H1 (cell line): Measurements from ENCODE around the gene PPY. TPM values are rescaled to one million over a fixed set of nuclear protein-coding genes. Genes with fewer than 3 reads are reported as not detected.

Experiments
- CTCF ChIA-PET: fragments of 300-600 bp; sonication (Branson Sonifier 250); formaldehyde crosslinking; loops from one replicate; lab custom pipeline; 2021; ENCODE audit not compliant: partially characterized antibody; lab: Charles Lee
- POLR2A ChIA-PET: fragments of 300-600 bp; sonication (Branson Sonifier 250); formaldehyde crosslinking; loops from one replicate; lab custom pipeline; 2021; ENCODE audit warnings: inconsistent platforms; ENCODE audit not compliant: partially characterized antibody; lab: Charles Lee
- DNase-seq, 2 experiments: peaks; one replicate each; pipeline versions ENCODE4 v3.0.0 to v3.0.0-alpha.2; 2010 to 2022; ENCODE audit warnings: low spot score in 2 of 2, low read depth in 1 of 2, mixed read lengths in 1 of 2
- FAIRE-seq: peaks from 2 replicates; lab custom pipeline; 2011; peaks lifted over from hg19 to GRCh38; lab: Jason Lieb, UNC
- H2AFZ ChIP-seq: 2 replicates; pipeline ENCODE4 v1.8.1; 2012; ENCODE audit warnings: low read length, inconsistent platforms
- H2AK5ac ChIP-seq: 2 replicates; pipeline ENCODE4 v1.6.1; 2013; ENCODE audit warnings: low read depth, low read length
- H2BK120ac ChIP-seq: replicated peaks from 2 replicates; pipeline ENCODE3; 2013; ENCODE audit warnings: low read depth, low read length, inconsistent platforms
- H2BK12ac ChIP-seq: 2 replicates; pipeline ENCODE4 v1.6.1; 2013; ENCODE audit warnings: low read depth, low read length
- H2BK15ac ChIP-seq: 2 replicates; pipeline ENCODE4 v1.6.1; 2013; ENCODE audit warnings: low read length
- H2BK20ac ChIP-seq: 2 replicates; pipeline ENCODE4 v1.6.1; 2013; ENCODE audit warnings: low read length
- H2BK5ac ChIP-seq: 2 replicates; pipeline ENCODE4 v1.6.1; 2013; ENCODE audit warnings: low read depth, low read length
- H3K14ac ChIP-seq: 2 replicates; pipeline ENCODE4 v1.6.1; 2013; ENCODE audit warnings: inconsistent platforms; ENCODE audit not compliant: insufficient read length
- H3K18ac ChIP-seq: 2 replicates; pipeline ENCODE4 v1.6.1; 2013; ENCODE audit warnings: low read length; ENCODE audit errors: extremely low read depth
- H3K23ac ChIP-seq: 2 replicates; pipeline ENCODE4 v1.6.1; 2013; ENCODE audit warnings: inconsistent platforms; ENCODE audit not compliant: insufficient read length
- H3K23me2 ChIP-seq: 2 replicates; pipeline ENCODE4 v1.6.1; 2013; ENCODE audit warnings: low read depth, low read length
- H3K27ac ChIP-seq: 2 replicates; pipeline ENCODE4 v1.6.1; 2011; ENCODE audit warnings: low read depth, low read length, inconsistent platforms
- H3K27me3 ChIP-seq, 4 experiments: replicated peaks in 1 of 4; 1 replicate in 1 of 4; 2 replicates in 3 of 4; pipeline versions ENCODE4 v1.6.1 to v1.8.1; 2011 to 2013; ENCODE audit warnings: low read length in 3 of 4, mild to moderate bottlenecking in 3 of 4, inconsistent platforms in 2 of 4, mixed read lengths in 2 of 4, moderate library complexity in 1 of 4; ENCODE audit not compliant: control insufficient read depth in 3 of 4, insufficient read depth in 3 of 4; ENCODE audit errors: extremely low read depth in 1 of 4
- H3K36me3 ChIP-seq, 4 experiments: 2 replicates each; pipeline versions ENCODE4 v1.6.1 to v1.8.1; 2011 to 2013; ENCODE audit warnings: mild to moderate bottlenecking in 4 of 4, low read length in 3 of 4, moderate library complexity in 2 of 4, control low read depth in 1 of 4, inconsistent platforms in 1 of 4; ENCODE audit not compliant: insufficient read depth in 4 of 4, control insufficient read depth in 2 of 4
- H3K4ac ChIP-seq: replicated peaks from 2 replicates; pipeline ENCODE3; 2013; ENCODE audit warnings: low read length, low read depth, mixed read lengths, inconsistent platforms; ENCODE audit not compliant: insufficient read length
- H3K4me1 ChIP-seq, 4 experiments: replicated peaks in 1 of 4; 1 replicate in 1 of 4; 2 replicates in 3 of 4; pipeline versions ENCODE4 v1.6.1 to v1.8.1; 2011 to 2013; ENCODE audit warnings: low read length in 3 of 4, inconsistent platforms in 2 of 4, mixed read lengths in 1 of 4; ENCODE audit not compliant: insufficient read depth in 4 of 4, control insufficient read depth in 3 of 4
- H3K4me2 ChIP-seq, 2 experiments: 2 replicates each; pipeline versions ENCODE4 v1.6.1 to v1.8.1; 2011 to 2013; ENCODE audit warnings: low read depth in 2 of 2, low read length in 2 of 2, control low read depth in 1 of 2, inconsistent platforms in 1 of 2, mild to moderate bottlenecking in 1 of 2; ENCODE audit not compliant: insufficient read depth in 1 of 2
- H3K4me3 ChIP-seq, 4 experiments: fragments of 200-600, 300-600 bp in 1 of 4; sonication (generic), shearing (Covaris generic), sonication (Bioruptor Twin) in 1 of 4; 2 replicates each; pipeline versions ENCODE4 v1.5.1 to v1.8.1; 2011 to 2016; ENCODE audit warnings: low read length in 4 of 4, low read depth in 3 of 4, control low read depth in 2 of 4, inconsistent platforms in 2 of 4, mild to moderate bottlenecking in 2 of 4, mixed read lengths in 1 of 4, moderate library complexity in 1 of 4; ENCODE audit not compliant: insufficient read depth in 2 of 4; ENCODE audit errors: extremely low read depth in 1 of 4
- H3K56ac ChIP-seq: replicated peaks from 2 replicates; pipeline ENCODE3; 2013; ENCODE audit warnings: low read depth, mild to moderate bottlenecking, mixed read lengths, low read length, inconsistent platforms; ENCODE audit not compliant: insufficient read length
- H3K79me1 ChIP-seq: 2 replicates; pipeline ENCODE4 v1.6.1; 2013; ENCODE audit warnings: low read depth, low read length, control low read depth
- H3K79me2 ChIP-seq, 2 experiments: 2 replicates each; pipeline versions ENCODE4 v1.6.1 to v1.8.1; 2012 to 2013; ENCODE audit warnings: low read length in 2 of 2, mild to moderate bottlenecking in 2 of 2, inconsistent platforms in 1 of 2; ENCODE audit not compliant: insufficient read depth in 2 of 2, control insufficient read depth in 1 of 2
- H3K9ac ChIP-seq, 4 experiments: replicated peaks in 1 of 4; 1 replicate in 1 of 4; 2 replicates in 3 of 4; pipeline versions ENCODE4 v1.6.1 to v1.8.1; 2011 to 2013; ENCODE audit warnings: low read depth in 3 of 4, low read length in 3 of 4, control low read depth in 2 of 4, mild to moderate bottlenecking in 2 of 4, moderate library complexity in 2 of 4, inconsistent platforms in 1 of 4; ENCODE audit errors: extremely low read depth in 1 of 4
- H3K9me3 ChIP-seq, 2 experiments: 2 replicates each; pipeline versions ENCODE4 v1.6.1 to v1.8.1; 2012 to 2013; ENCODE audit warnings: mild to moderate bottlenecking in 2 of 2, moderate library complexity in 2 of 2, control low read depth in 1 of 2, inconsistent platforms in 1 of 2, low read depth in 1 of 2, low read length in 1 of 2, mixed read lengths in 1 of 2; ENCODE audit not compliant: insufficient read depth in 2 of 2
- H4K20me1 ChIP-seq, 2 experiments: replicated peaks in 1 of 2; 2 replicates each; pipeline versions ENCODE3 to v1.8.1; 2011 to 2013; ENCODE audit warnings: inconsistent platforms in 2 of 2, low read length in 2 of 2, mild to moderate bottlenecking in 1 of 2; ENCODE audit not compliant: insufficient read depth in 2 of 2, control insufficient read depth in 1 of 2
- H4K5ac ChIP-seq: 2 replicates; pipeline ENCODE4 v1.6.1; 2013; ENCODE audit warnings: low read length, low read depth, mixed read lengths, inconsistent platforms; ENCODE audit not compliant: insufficient read length
- H4K8ac ChIP-seq: 2 replicates; pipeline ENCODE4 v1.8.0; 2013; ENCODE audit warnings: mild to moderate bottlenecking, moderate library complexity, low read length, inconsistent platforms; ENCODE audit not compliant: insufficient read depth; ENCODE audit errors: extremely low read depth
- H4K91ac ChIP-seq: replicated peaks from 2 replicates; pipeline ENCODE3; 2013; ENCODE audit warnings: low read length, mixed read lengths, inconsistent platforms; ENCODE audit not compliant: insufficient read length
- ATF3 ChIP-seq: IDR thresholded peaks from 2 replicates; pipeline ENCODE4 v1.6.1; 2011; ENCODE audit warnings: low read depth, mild to moderate bottlenecking, low read length; ENCODE audit not compliant: insufficient read depth
- CEBPB ChIP-seq: IDR thresholded peaks from 2 replicates; pipeline ENCODE4 v1.6.1; 2012; ENCODE audit warnings: low read depth, low read length
- EGR1 ChIP-seq: IDR thresholded peaks from 2 replicates; pipeline ENCODE4 v1.6.1; 2011; ENCODE audit warnings: low read depth, low read length, borderline replicate concordance
- EP300 ChIP-seq, 2 experiments: IDR thresholded peaks; 1 replicate in 1 of 2; 2 replicates in 1 of 2; pipeline ENCODE4 v1.6.1; 2011 to 2012; ENCODE audit warnings: low read depth in 2 of 2, low read length in 2 of 2, mild to moderate bottlenecking in 2 of 2, borderline replicate concordance in 1 of 2, inconsistent platforms in 1 of 2, moderate library complexity in 1 of 2
- KDM1A ChIP-seq: fragments of 200-600, 300-600 bp; sonication (generic); IDR thresholded peaks from 2 replicates; pipeline ENCODE4 v1.7.1; 2016; ENCODE audit warnings: mild to moderate bottlenecking, low read length, borderline replicate concordance
- POLR2AphosphoS5 ChIP-seq: IDR thresholded peaks from 2 replicates; pipeline ENCODE4 v1.6.1; 2011; ENCODE audit warnings: low read depth, low read length
- SIX5 ChIP-seq: IDR thresholded peaks from 2 replicates; pipeline ENCODE4 v1.6.1; 2011; ENCODE audit warnings: mild to moderate bottlenecking, low read depth, low read length
- SP2 ChIP-seq: IDR thresholded peaks from 2 replicates; pipeline ENCODE4 v1.6.1; 2012; ENCODE audit warnings: mild to moderate bottlenecking, low read length, inconsistent platforms
- SRF ChIP-seq: IDR thresholded peaks from 2 replicates; pipeline ENCODE4 v1.6.1; 2011; ENCODE audit warnings: mild to moderate bottlenecking, low read depth, low read length, moderate library complexity
- TEAD4 ChIP-seq: IDR thresholded peaks from 2 replicates; pipeline ENCODE4 v1.6.1; 2012; ENCODE audit warnings: low read depth, low read length, inconsistent platforms, mixed read lengths
- WGBS, 2 experiments: shearing (Covaris generic) in 1 of 2; methylation state at CpG; one replicate each; pipeline versions ENCODE4 v1.1.6 to v1.1.7; 2013 to 2015; ENCODE audit warnings: low lambda C conversion rate in 2 of 2, mixed read lengths in 2 of 2, inconsistent platforms in 1 of 2, low coverage in 1 of 2, missing lambda C conversion rate in 1 of 2; ENCODE audit not compliant: insufficient replicate concordance in 2 of 2, insufficient coverage in 1 of 2, insufficient read length in 1 of 2; ENCODE audit errors: extremely low coverage in 1 of 2, missing lambda C conversion rate in 1 of 2; 5-methylcytosine and 5-hydroxymethylcytosine counted together
- polyA plus RNA-seq, 7 experiments: library from polyadenylated mRNA; depleted of rRNA in 3 of 7; stranded (reverse) in 5 of 7; unstranded in 2 of 7; fragments of >200 nt in 5 of 7; fragments of 200-250 nt in 2 of 7; gene quantifications; 1 replicate in 5 of 7; 2 replicates in 1 of 7; 4 replicates in 1 of 7; pipeline versions ENCODE4 v1.2.1 to v1.2.3, GENCODE V29; 2011 to 2013; ENCODE audit warnings: missing spikeins in 2 of 7, mixed read lengths in 2 of 7
- total RNA-seq: library from RNA; stranded (reverse); fragmentation: NEBNext Ultra II Directional; extraction: Animal tissue kit (Norgen Biotek cat#: 25700); gene quantifications from 2 replicates; pipeline ENCODE4 v1.2.1, GENCODE V29; 2021
- TF ChIP-seq, protein P1 (sequence below), 3 experiments: IDR thresholded peaks; 1 replicate in 2 of 3; 2 replicates in 1 of 3; pipeline versions ENCODE4 v1.5.1 to v1.6.1; 2011; ENCODE audit warnings: low read length in 3 of 3, mild to moderate bottlenecking in 3 of 3, inconsistent platforms in 2 of 3, low read depth in 1 of 3, moderate library complexity in 1 of 3; ENCODE audit not compliant: insufficient read depth in 1 of 3; ENCODE audit errors: control extremely low read depth in 1 of 3

The PPY gene
- total and polyA plus RNA-seq, 2 of the 8 experiments (the other 6 are each of a cell fraction or from before 2014, with no cell fraction given): 0.26 TPM; not detected in 1

- Histone ChIP-seq H3K14ac (no peak overlapping the region), H3K4me2 (peak overlapping the region; percentile 59 to 89), H2BK20ac (no peak overlapping the region), H2BK120ac (no peak overlapping the region), H3K23me2 (peaks cover 6% of the 10 kb centered on the region), H3K9me3 (no peaks in the 10 kb centered on the region), H4K20me1 (no peaks in the 10 kb centered on the region), H2BK15ac (no peak overlapping the region), H3K56ac (no peak overlapping the region), H3K18ac (no peak overlapping the region), H4K5ac (no peak overlapping the region), H3K9ac (no peak overlapping the region), H3K36me3 (no peaks in the 10 kb centered on the region), H3K4me1 (peaks cover 0 to 4% (median 2%) of the 10 kb centered on the region in 4 experiments; a peak in 4 of 7 replicates), H3K79me2 (no peaks in the 10 kb centered on the region), H2BK5ac (no peak overlapping the region), H3K4ac (no peak overlapping the region), H4K91ac (no peak overlapping the region), H2AFZ (peak overlapping the region; percentile 70; the same call in 1 of the 2 replicates), H3K23ac (no peak overlapping the region), H3K27ac (no peak overlapping the region), H2AK5ac (no peak overlapping the region), H2BK12ac (no peak overlapping the region), H3K4me3 (peak overlapping the region; percentile 53 to 75 (median 60)), H3K27me3 (peaks cover 0 to 5% (median 4%) of the 10 kb centered on the region in 4 experiments; a peak in 3 of 7 replicates), H4K8ac (no peak overlapping the region), H3K79me1 (no peaks in the 10 kb centered on the region)
- ChIA-PET CTCF (interaction anchor here (0.6 to 22.7 kb wide), 30 partner anchors 9 to 283 kb away, joined by 3 to 416 read pairs (median 5); partner anchors contain the start of genes ASB16, NAGS and PPY), POLR2A (interaction anchor here (0.6 to 1.9 kb wide), 6 partner anchors 24 to 83 kb away, joined by 3 to 9 read pairs (median 4); partner anchors contain the start of gene PPY)
- WGBS, 2 experiments: 41% methylated on average over 5 of the region's 5 CpGs; no CpG with 5 or more reads in 1 of the 2 experiments
- DNase-seq (no peak), FAIRE-seq (no peak)
- TF ChIP-seq SRF (no peak), KDM1A (no peak), EGR1 (no peak), SP2 (no peak), EP300 (IDR thresholded peaks at IDR 0.05; ENCODE audit: borderline replicate concordance in 1 of 2, low read depth in 2 of 2, low read length in 2 of 2) (no peak), POLR2AphosphoS5 (no peak), SIX5 (no peak), TEAD4 (no peak), CEBPB (no peak), ATF3 (no peak)
- TF ChIP-seq, protein P1, sequence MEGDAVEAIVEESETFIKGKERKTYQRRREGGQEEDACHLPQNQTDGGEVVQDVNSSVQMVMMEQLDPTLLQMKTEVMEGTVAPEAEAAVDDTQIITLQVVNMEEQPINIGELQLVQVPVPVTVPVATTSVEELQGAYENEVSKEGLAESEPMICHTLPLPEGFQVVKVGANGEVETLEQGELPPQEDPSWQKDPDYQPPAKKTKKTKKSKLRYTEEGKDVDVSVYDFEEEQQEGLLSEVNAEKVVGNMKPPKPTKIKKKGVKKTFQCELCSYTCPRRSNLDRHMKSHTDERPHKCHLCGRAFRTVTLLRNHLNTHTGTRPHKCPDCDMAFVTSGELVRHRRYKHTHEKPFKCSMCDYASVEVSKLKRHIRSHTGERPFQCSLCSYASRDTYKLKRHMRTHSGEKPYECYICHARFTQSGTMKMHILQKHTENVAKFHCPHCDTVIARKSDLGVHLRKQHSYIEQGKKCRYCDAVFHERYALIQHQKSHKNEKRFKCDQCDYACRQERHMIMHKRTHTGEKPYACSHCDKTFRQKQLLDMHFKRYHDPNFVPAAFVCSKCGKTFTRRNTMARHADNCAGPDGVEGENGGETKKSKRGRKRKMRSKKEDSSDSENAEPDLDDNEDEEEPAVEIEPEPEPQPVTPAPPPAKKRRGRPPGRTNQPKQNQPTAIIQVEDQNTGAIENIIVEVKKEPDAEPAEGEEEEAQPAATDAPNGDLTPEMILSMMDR (IDR thresholded peaks at IDR 0.05; ENCODE audit: control extremely low read depth in 1 of 3, insufficient read depth in 1 of 3, low read depth in 1 of 3, low read length in 3 of 3): no peak
Observed at GRCh38 chr17:43983196-43983514, 40.9 kb upstream of the PPY start.
